ENCODE data around the gene UBE2G1.
"Not testable (repeated sequence)": the region's sequence is repeated elsewhere in the genome, so short reads cannot be mapped to it uniquely, and the experiment has no call there.

DNA sequence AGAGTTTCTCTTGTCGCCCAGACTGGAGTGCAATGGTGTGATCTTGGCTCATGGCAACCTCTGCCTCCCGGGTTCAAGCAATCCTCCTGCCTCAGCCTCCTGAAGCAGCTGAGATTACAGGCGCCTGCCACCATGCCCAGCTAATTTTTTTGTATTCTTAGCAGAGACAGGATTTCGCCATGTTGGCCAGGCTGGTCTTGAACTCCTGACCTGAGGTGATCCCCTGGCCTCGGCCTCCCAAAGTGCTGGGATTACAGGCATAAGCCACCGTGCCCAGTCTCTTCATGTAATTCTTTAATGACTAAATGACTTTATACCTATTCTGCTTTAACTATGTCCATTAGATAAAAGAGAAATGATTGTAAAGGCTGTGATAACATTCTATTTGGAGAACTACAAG is 111.2 kb downstream of the UBE2G1 start:
- TF ChIP-seq, protein P1, sequence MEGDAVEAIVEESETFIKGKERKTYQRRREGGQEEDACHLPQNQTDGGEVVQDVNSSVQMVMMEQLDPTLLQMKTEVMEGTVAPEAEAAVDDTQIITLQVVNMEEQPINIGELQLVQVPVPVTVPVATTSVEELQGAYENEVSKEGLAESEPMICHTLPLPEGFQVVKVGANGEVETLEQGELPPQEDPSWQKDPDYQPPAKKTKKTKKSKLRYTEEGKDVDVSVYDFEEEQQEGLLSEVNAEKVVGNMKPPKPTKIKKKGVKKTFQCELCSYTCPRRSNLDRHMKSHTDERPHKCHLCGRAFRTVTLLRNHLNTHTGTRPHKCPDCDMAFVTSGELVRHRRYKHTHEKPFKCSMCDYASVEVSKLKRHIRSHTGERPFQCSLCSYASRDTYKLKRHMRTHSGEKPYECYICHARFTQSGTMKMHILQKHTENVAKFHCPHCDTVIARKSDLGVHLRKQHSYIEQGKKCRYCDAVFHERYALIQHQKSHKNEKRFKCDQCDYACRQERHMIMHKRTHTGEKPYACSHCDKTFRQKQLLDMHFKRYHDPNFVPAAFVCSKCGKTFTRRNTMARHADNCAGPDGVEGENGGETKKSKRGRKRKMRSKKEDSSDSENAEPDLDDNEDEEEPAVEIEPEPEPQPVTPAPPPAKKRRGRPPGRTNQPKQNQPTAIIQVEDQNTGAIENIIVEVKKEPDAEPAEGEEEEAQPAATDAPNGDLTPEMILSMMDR (IDR thresholded peaks at IDR 0.05), result not testable (repeated sequence)
- not testable (repeated sequence) for TF ChIP-seq EZH2 (IDR thresholded peaks at IDR 0.05; ENCODE audit: borderline replicate concordance, insufficient read depth, low read depth, low read length, poor library complexity, severe bottlenecking)
